ENCODE measurements around the gene CRYBG1.
"Not testable (repeated sequence)": the region's sequence is repeated elsewhere in the genome, so short reads cannot be mapped to it uniquely, and the experiment has no call there.

CRYBG1 gene

GRCh38 chr6:106377061-106377540 is 16.6 kb downstream of the CRYBG1 start:
- FAIRE-seq, result no peak

- no peak for FAIRE-seq
Measured at GRCh38 chr6:106379951-106380350, 19.4 kb downstream of the CRYBG1 start.

- FAIRE-seq, result no peak
Measured at GRCh38 chr6:106380407-106380806, 19.9 kb downstream of the CRYBG1 start.

GRCh38 chr6:106381223-106381622 is 20.7 kb downstream of the CRYBG1 start:
- no peak for FAIRE-seq

- FAIRE-seq, result no peak
Measured at GRCh38 chr6:106381881-106382280, 21.4 kb downstream of the CRYBG1 start.

- no peak for FAIRE-seq
Measured at GRCh38 chr6:106383573-106383972, 23.1 kb downstream of the CRYBG1 start.

GRCh38 chr6:106385530-106385929 is 25.0 kb downstream of the CRYBG1 start:
- no peak for FAIRE-seq

GRCh38 chr6:106387875-106388274 is 27.4 kb downstream of the CRYBG1 start:
- FAIRE-seq, result no peak

GRCh38 chr6:106390088-106390487 is 29.6 kb downstream of the CRYBG1 start:
- FAIRE-seq, result no peak

- FAIRE-seq, result no peak
Measured at GRCh38 chr6:106396426-106397220, 36.1 kb downstream of the CRYBG1 start.

- FAIRE-seq, result no peak
Measured at GRCh38 chr6:106397431-106397830, 36.9 kb downstream of the CRYBG1 start.

GRCh38 chr6:106398621-106399020 is 38.1 kb downstream of the CRYBG1 start:
- no peak for FAIRE-seq

GRCh38 chr6:106405044-106405443 is 44.5 kb downstream of the CRYBG1 start:
- not testable (repeated sequence) for FAIRE-seq

- no peak for FAIRE-seq
Measured at GRCh38 chr6:106411056-106411455, 50.5 kb downstream of the CRYBG1 start.

- FAIRE-seq, result no peak
Measured at GRCh38 chr6:106411643-106412200, 51.2 kb downstream of the CRYBG1 start.

GRCh38 chr6:106413016-106413415 is 52.5 kb downstream of the CRYBG1 start:
- no peak for FAIRE-seq

- no peak for FAIRE-seq
Measured at GRCh38 chr6:106413722-106414121, 53.2 kb downstream of the CRYBG1 start.

- no peak for FAIRE-seq
Measured at GRCh38 chr6:106415921-106416320, 55.4 kb downstream of the CRYBG1 start.

- no peak for FAIRE-seq
Measured at GRCh38 chr6:106417572-106418147, 57.1 kb downstream of the CRYBG1 start.

GRCh38 chr6:106419900-106420613 is 59.5 kb downstream of the CRYBG1 start:
- FAIRE-seq, result no peak

- FAIRE-seq, result no peak
Measured at GRCh38 chr6:106421496-106421895, 61.0 kb downstream of the CRYBG1 start.

- FAIRE-seq, result no peak
Measured at GRCh38 chr6:106422534-106422933, 62.0 kb downstream of the CRYBG1 start.

- FAIRE-seq, result no peak
Measured at GRCh38 chr6:106425382-106425781, 64.9 kb downstream of the CRYBG1 start.
